CD4-positive, alpha-beta T cell treated with Interleukin-12 subunit alpha and Interleukin-12 subunit beta, for 1 hour (primary cell): Measurements from ENCODE around the gene TBX4.

Experiments used
- DNase-seq: peaks from one replicate; pipeline ENCODE4 v3.0.0-alpha.2; 2020

TBX4 gene

DNA sequence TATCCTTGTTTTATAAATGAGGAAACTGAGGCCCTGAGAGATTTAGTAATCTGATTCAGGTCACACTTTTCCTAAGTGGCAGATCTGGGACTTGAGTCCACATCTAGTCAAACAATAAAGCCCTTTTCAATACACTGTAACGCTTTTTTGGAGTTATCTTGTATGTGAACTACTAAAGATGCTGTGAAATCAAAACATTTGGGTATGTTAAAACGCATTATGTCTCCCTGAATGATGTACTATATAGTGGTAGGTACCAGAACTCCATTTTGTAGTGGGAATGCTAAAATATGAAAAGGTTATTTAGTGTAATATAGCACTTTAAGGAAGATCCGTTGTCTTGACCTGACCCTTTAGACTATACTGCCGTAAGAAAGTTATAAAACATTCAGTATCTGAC lies 81.6 kb downstream of the TBX4 start:
- no peak for DNase-seq

DNA sequence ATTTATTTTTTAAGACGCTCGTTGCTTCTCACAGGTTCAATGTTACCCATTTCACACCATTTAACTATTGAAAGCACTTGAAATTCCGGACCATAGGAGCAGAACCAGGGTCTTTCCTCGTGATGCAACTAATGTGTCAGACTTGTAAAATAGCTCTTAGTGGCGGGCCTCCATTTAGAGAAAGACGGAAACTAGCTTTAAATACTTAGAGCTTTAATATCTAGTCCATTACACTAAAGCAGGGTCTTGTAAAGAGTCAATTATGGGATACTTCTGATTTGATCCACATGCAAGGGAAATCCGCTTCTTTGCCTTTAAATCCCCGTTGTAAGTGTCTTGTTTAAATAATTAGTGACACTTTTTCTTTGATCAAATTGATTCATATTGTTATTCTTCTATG lies 82.2 kb downstream of the TBX4 start:
- no peak for DNase-seq
